Esophagus muscularis mucosa (tissue), 4 donors: ENCODE results near the gene IL17REL. TPM values are rescaled to one million over a fixed set of nuclear protein-coding genes. Genes with fewer than 3 reads are reported as not detected.

ENCODE experiments used
- DNase-seq: peaks from one replicate; pipeline ENCODE4 v3.0.0-alpha.2; 2017; ENCODE audit errors: extremely low spot score
- H3K27ac ChIP-seq, 4 donors: fragments of 200-600 bp; sonication (generic); replicated peaks in 1 of 4; 1 replicate in 3 of 4; 2 replicates in 1 of 4; pipeline ENCODE4 v1.5.1; 2016 to 2019; ENCODE audit warnings: mild to moderate bottlenecking in 1 of 4
- H3K27me3 ChIP-seq, 4 donors: fragments of 200-600 bp; sonication (generic); one replicate each; pipeline versions ENCODE4 v1.5.1 to v1.6.0; 2016 to 2019
- H3K36me3 ChIP-seq, 4 donors: fragments of 200-600 bp; sonication (generic); one replicate each; pipeline ENCODE4 v1.5.1; 2016 to 2019
- H3K4me1 ChIP-seq, 4 donors: fragments of 200-600 bp; sonication (generic); one replicate each; pipeline ENCODE4 v1.5.1; 2016 to 2019
- H3K4me3 ChIP-seq, 4 donors: fragments of 200-600 bp; sonication (generic); 1 replicate in 2 of 4; 2 replicates in 2 of 4; pipeline ENCODE4 v1.5.1; 2016 to 2019; ENCODE audit warnings: mild to moderate bottlenecking in 4 of 4, moderate library complexity in 1 of 4
- H3K9me3 ChIP-seq, 4 donors: fragments of 200-600 bp; sonication (generic); 1 replicate in 3 of 4; 2 replicates in 1 of 4; pipeline ENCODE4 v1.5.1; 2016 to 2019
- CTCF ChIP-seq, 3 experiments: fragments of 200-600 bp in 2 of 3; fragments of 450-650 bp in 1 of 3; sonication (generic) in 2 of 3; IDR thresholded peaks; one replicate each; pipeline ENCODE4 v1.5.1; 2017 to 2019; ENCODE audit warnings: antibody characterized with exemption in 3 of 3, mild to moderate bottlenecking in 2 of 3, moderate library complexity in 1 of 3
- EP300 ChIP-seq: sonication (generic); formaldehyde crosslinking; IDR thresholded peaks from one replicate; pipeline ENCODE4 v1.6.1; 2017; ENCODE audit warnings: antibody characterized with exemption
- POLR2A ChIP-seq: fragments of 450-650 bp; IDR thresholded peaks from one replicate; pipeline ENCODE4 v1.6.1; 2017; ENCODE audit warnings: antibody characterized with exemption, moderate library complexity, mild to moderate bottlenecking, low read depth
- POLR2AphosphoS5 ChIP-seq, 2 donors: sonication (generic); formaldehyde crosslinking; IDR thresholded peaks; one replicate each; pipeline ENCODE4 v1.6.1; 2017; ENCODE audit warnings: antibody characterized with exemption in 2 of 2
- WGBS: methylation state at CpG from one replicate; pipeline ENCODE4 v1.1.5; 2018; 5-methylcytosine and 5-hydroxymethylcytosine counted together
- intact Hi-C: fragments of 100-400 bp; cut with DNase I; formaldehyde crosslinking; loops from one replicate; pipeline ENCODE4 v1.15.1; 2023
- total RNA-seq, 4 donors: library from RNA; depleted of rRNA; stranded (reverse); fragments of >200 nt; gene quantifications; one replicate each; pipeline versions ENCODE4 v1.1.0 to v1.2.1, GENCODE V29; 2016

The IL17REL gene
- total RNA-seq, 4 donors from 2014 or later = not detected

DNA sequence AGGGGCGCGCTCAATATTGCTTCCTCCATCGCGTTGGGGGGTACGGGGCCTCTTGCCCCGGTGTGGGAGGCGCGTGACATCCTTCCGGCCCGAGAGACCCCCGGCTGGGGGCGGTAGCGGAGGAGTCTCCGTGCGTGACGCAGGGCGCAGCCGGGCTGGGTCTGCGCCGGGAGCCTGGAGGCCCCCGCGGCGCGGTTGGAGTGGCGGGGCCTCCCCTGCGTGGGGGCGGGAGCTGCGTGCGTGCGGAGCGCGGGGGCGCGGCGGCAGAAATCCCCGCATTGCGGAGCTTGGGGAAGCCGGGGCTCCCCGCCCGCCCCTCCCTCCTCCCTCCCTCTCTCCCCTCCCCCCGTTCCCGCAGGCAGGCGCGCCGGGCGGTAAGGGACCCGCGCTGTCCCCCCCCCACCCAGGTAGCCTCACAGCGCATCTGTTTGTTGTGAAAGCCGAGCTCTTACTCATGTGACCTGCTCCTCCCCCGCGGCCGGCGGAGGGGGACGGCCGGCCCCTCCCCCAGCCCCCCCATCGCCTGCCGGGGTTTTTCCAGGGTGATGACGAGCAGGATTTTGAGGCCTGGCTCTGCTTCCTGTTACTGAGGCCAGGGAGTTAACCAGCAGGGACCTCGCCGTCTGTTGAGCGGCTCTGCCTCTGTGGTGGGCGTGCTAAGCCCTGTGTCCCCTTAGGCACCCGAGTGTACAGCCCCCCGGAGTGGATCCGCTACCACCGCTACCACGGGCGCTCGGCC, 50.4 kb downstream of the IL17REL start:
- DNase-seq = peak; percentile 97
- Histone ChIP-seq H3K36me3 (peaks cover 11 to 41% (median 34%) of the 10 kb centered on the region in 4 donors), H3K4me1 (peaks cover 57 to 78% (median 68%) of the 10 kb centered on the region in 4 donors), H3K9me3 (no peaks in the 10 kb centered on the region), H3K27me3 (no peaks in the 10 kb centered on the region), H3K27ac (peak overlapping the region; percentile 88 to 98 (median 95)), H3K4me3 (peak overlapping the region; percentile 73 to 96 (median 89))
- 3% methylated on average over 16 of the region's 70 CpGs for WGBS
- TF ChIP-seq CTCF (IDR thresholded peaks at IDR 0.05) (no peak), POLR2A (peak; percentile 62), EP300 (no peak), POLR2AphosphoS5 (IDR thresholded peaks at IDR 0.05) (peak; percentile 79 to 83)
- intact Hi-C loops = no loop called here

DNA sequence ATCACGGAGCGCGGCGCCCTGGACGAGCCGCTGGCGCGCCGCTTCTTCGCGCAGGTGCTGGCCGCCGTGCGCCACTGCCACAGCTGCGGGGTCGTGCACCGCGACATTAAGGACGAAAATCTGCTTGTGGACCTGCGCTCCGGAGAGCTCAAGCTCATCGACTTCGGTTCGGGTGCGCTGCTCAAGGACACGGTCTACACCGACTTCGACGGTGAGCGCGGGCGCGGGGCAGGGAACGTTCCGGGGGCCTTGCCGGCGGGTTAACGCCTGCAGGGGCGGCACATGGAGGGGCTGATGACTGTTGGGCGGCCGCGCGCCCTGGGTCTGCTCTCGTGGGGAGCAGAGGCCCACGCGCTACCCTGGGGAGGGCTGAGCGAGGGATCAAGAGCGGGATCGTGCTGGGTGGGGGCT, 51.0 kb downstream of the IL17REL start:
- Histone ChIP-seq H3K27ac (peak overlapping the region; percentile 88 to 98 (median 95)), H3K36me3 (peaks cover 11 to 41% (median 34%) of the 10 kb centered on the region in 4 donors), H3K4me1 (peaks cover 51 to 72% (median 63%) of the 10 kb centered on the region in 4 donors), H3K27me3 (no peaks in the 10 kb centered on the region), H3K9me3 (no peaks in the 10 kb centered on the region), H3K4me3 (peak overlapping the region; percentile 73 to 96 (median 89))
- 6% methylated on average over 7 of the region's 49 CpGs for WGBS
- intact Hi-C loops = no loop called here
- no peak for DNase-seq
- TF ChIP-seq EP300 = no peak
- TF ChIP-seq POLR2A = no peak
- TF ChIP-seq CTCF (IDR thresholded peaks at IDR 0.05) = no peak
- no peak for TF ChIP-seq POLR2AphosphoS5 (IDR thresholded peaks at IDR 0.05)

- peak overlapping the region; percentile 73 to 96 (median 89) for H3K4me3 ChIP-seq
- peaks cover 46 to 67% (median 58%) of the 10 kb centered on the region in 4 donors for H3K4me1 ChIP-seq
- TF ChIP-seq CTCF (IDR thresholded peaks at IDR 0.05) (peak in 1 of 3 experiments; percentile 9), POLR2AphosphoS5 (IDR thresholded peaks at IDR 0.05) (no peak)
- 0% methylated on average over 5 of the region's 84 CpGs for WGBS
- intact Hi-C loops = no loop called here
- H3K27ac ChIP-seq = peak overlapping the region; percentile 88 to 98 (median 95)
- no peaks in the 10 kb centered on the region for H3K27me3 ChIP-seq
- no peak for DNase-seq
- H3K36me3 ChIP-seq = peaks cover 11 to 41% (median 34%) of the 10 kb centered on the region in 4 donors
- H3K9me3 ChIP-seq = no peaks in the 10 kb centered on the region
Measured at GRCh38 chr22:49961005-49961600, 51.5 kb downstream of the IL17REL start.

DNA sequence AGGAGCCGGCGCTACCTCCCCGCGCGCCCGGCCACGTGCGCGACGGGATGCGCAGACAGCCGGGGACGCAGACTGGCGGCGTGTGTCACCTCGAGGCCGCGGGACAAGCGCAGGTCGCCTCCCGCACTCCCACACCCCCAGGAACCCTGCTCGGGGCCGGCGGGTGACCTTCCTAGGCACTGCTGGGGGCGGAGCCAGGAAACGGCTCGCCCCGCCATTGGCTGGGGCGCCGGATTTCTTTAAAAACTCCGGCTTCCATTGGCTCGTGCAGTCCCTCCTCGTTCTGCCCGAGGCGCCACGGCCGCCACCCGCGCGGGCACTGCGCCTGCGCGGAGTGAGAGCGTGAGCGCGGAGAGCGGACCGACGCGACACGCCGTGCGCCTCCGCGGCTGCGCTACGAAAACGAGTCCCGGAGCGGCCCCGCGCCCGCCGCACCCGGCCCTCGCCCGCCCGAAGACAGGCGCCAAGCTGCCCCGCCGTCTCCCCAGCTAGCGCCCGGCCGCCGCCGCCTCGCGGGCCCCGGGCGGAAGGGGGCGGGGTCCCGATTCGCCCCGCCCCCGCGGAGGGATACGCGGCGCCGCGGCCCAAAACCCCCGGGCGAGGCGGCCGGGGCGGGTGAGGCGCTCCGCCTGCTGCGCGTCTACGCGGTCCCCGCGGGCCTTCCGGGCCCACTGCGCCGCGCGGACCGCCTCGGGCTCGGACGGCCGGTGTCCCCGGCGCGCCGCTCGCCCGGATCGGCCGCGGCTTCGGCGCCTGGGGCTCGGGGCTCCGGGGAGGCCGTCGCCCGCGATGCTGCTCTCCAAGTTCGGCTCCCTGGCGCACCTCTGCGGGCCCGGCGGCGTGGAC, 52.2 kb downstream of the IL17REL start, which contains the start of gene PIM3:
PIM3 (plus strand) TSS at position 614 of the 846 bp plus-strand sequence; CDS start at position 790, 176 bp downstream.
- Histone ChIP-seq H3K27ac (peak within 1 kb of the TSS; percentile 88 to 98 (median 95)), H3K4me1 (peaks cover 43 to 60% (median 52%) of the 10 kb centered on the region in 4 donors), H3K4me3 (peak within 1 kb of the TSS; percentile 73 to 96 (median 89)), H3K36me3 (peaks cover 11 to 39% (median 33%) of the 10 kb centered on the region in 4 donors), H3K27me3 (no peaks in the 10 kb centered on the region), H3K9me3 (no peaks in the 10 kb centered on the region)
- no CpG with 5 or more reads among the region's 137 CpGs for WGBS
- DNase-seq = peak; percentile 96
- TF ChIP-seq POLR2A (peak; percentile 78), EP300 (no peak), POLR2AphosphoS5 (IDR thresholded peaks at IDR 0.05) (peak; percentile 75 to 79)
- intact Hi-C loops = no loop called here
